CD4-positive, alpha-beta T cell (primary cell): ENCODE data around the gene SEPTIN10. TPM values are rescaled to one million over a fixed set of nuclear protein-coding genes. Genes with fewer than 3 reads are reported as not detected.

ENCODE experiments used
- ATAC-seq: fragments of 200-7000 bp; cut with Tn5 transposase; one replicate; pipeline ENCODE4 v1.10.0; 2022; ENCODE audit warnings: mild to moderate bottlenecking; ENCODE audit not compliant: poor library complexity
- CTCF ChIA-PET: fragments of 350-600 bp; sonication (Branson Sonifier 250); formaldehyde crosslinking; loops from one replicate; lab custom pipeline; 2021; ENCODE audit warnings: antibody characterized with exemption, inconsistent platforms; lab: Charles Lee
- POLR2A ChIA-PET: fragments of 350-600 bp; sonication (Branson Sonifier 250); formaldehyde crosslinking; loops from one replicate; lab custom pipeline; 2021; ENCODE audit warnings: antibody characterized with exemption, inconsistent platforms; lab: Charles Lee
- DNase-seq, 14 experiments: peaks; one replicate each; pipeline ENCODE4 v3.0.0-alpha.2; 2013 to 2020; ENCODE audit warnings: mixed read lengths in 2 of 14
- H3K27ac ChIP-seq, 2 donors: one replicate each; pipeline versions ENCODE4 v1.5.1 to v1.7.0; 2013; ENCODE audit warnings: low read length in 2 of 2, low read depth in 1 of 2, mild to moderate bottlenecking in 1 of 2
- H3K27me3 ChIP-seq, 2 experiments: 1 replicate in 1 of 2; 2 replicates in 1 of 2; pipeline versions ENCODE4 v1.6.1 to v1.7.0; 2013; ENCODE audit warnings: low read length in 2 of 2, control low read depth in 1 of 2, mild to moderate bottlenecking in 1 of 2, moderate library complexity in 1 of 2; ENCODE audit not compliant: insufficient read depth in 2 of 2, control insufficient read depth in 1 of 2
- H3K36me3 ChIP-seq: one replicate; pipeline ENCODE4 v1.6.1; 2013; ENCODE audit warnings: low read length, control low read depth; ENCODE audit not compliant: insufficient read depth
- H3K4me1 ChIP-seq: one replicate; pipeline ENCODE4 v1.6.1; 2013; ENCODE audit warnings: low read length, control low read depth; ENCODE audit not compliant: insufficient read depth
- H3K4me3 ChIP-seq: one replicate; pipeline ENCODE4 v1.5.1; 2013; ENCODE audit warnings: mild to moderate bottlenecking, low read length, moderate library complexity
- H3K9me3 ChIP-seq, 2 experiments: 1 replicate in 1 of 2; 2 replicates in 1 of 2; pipeline versions ENCODE4 v1.6.1 to v1.7.0; 2013; ENCODE audit warnings: low read length in 2 of 2, mild to moderate bottlenecking in 2 of 2, control low read depth in 1 of 2, moderate library complexity in 1 of 2; ENCODE audit not compliant: control insufficient read depth in 1 of 2, insufficient read depth in 1 of 2
- H3K27ac Mint-ChIP-seq: one replicate; pipeline ENCODE4 v1.8.0; 2020; ENCODE audit warnings: mixed read lengths
- H3K27me3 Mint-ChIP-seq: one replicate; pipeline ENCODE4 v1.8.0; 2021; ENCODE audit warnings: mixed read lengths
- H3K36me3 Mint-ChIP-seq: one replicate; pipeline ENCODE4 v1.8.0; 2021; ENCODE audit warnings: low read depth, mixed read lengths
- H3K4me1 Mint-ChIP-seq: one replicate; pipeline ENCODE4 v1.8.0; 2021; ENCODE audit warnings: low read depth, mixed read lengths
- H3K4me3 Mint-ChIP-seq: one replicate; pipeline ENCODE4 v1.8.0; 2020; ENCODE audit warnings: mild to moderate bottlenecking, mixed read lengths
- H3K9me3 Mint-ChIP-seq: one replicate; pipeline ENCODE4 v1.8.0; 2020; ENCODE audit warnings: mixed read lengths
- CTCF ChIP-seq: fragments of 200-600 bp; IDR thresholded peaks from one replicate; pipeline ENCODE4 v1.8.0; 2022; ENCODE audit warnings: antibody characterized with exemption, mild to moderate bottlenecking
- intact Hi-C, 2 experiments: fragments of 100-400 bp; cut with DNase I in 1 of 2; cut with micrococcal nuclease in 1 of 2; formaldehyde crosslinking; loops; one replicate each; pipeline versions ENCODE4 v1.15.1 to v1.9.0; 2023 to 2025; cut with DNase I, micrococcal nuclease
- total RNA-seq, 174 experiments: library from RNA in 2 of 174; stranded (reverse) in 2 of 174; gene quantifications; one replicate each; pipeline ENCODE4 v1.2.3 and lab custom pipeline; 2021 to 2026

The SEPTIN10 gene
- total RNA-seq, 2 experiments from 2014 or later = 2.0 to 2.6 TPM

DNA sequence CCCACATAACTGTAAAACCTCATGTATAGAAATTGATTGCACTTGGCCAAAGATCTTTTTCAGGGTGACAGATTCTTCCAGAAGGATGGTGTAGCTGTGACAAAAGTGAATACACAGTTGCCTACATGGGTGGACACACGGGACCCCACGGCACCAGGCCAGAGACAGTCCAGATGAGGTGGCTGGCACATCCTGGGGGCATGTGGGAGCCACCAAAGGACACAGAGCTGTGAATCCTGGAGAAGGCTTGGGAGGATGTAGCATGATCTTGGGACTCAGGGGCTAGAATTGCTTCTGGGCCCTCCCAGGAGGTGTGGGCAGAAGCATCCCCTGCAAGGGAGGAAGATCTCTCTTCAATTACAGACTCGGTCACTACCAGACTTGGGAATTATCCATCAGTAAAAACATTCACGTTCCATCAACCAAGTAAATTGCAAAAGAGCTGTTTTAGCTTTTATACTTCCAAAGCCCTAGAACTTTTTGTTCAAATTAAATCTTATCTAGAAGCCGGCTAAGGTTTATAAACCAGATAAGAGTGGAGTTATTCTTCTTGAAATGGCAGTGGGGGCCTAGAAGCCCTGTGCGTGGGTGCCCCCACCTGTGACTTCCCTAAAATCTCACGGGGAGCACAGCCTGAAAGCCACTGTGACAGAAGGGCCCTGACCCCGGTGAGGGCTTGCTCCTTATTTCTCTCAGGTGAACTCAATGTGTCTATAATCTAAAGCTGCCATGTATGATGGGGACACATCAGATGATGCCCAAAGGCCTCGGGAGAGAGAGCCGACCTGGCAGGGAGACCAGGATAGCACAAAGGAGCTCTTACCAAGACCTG lies 81.7 kb downstream of the SEPTIN10 start:
- no peak overlapping the region for H3K27ac Mint-ChIP-seq
- no peaks in the 10 kb centered on the region for H3K4me1 Mint-ChIP-seq
- no peaks in the 10 kb centered on the region for H3K9me3 Mint-ChIP-seq
- Histone ChIP-seq H3K4me1 (no peaks in the 10 kb centered on the region), H3K36me3 (no peaks in the 10 kb centered on the region), H3K4me3 (no peak overlapping the region), H3K27me3 (peaks cover 0 to 3% of the 10 kb centered on the region in 2 experiments), H3K9me3 (no peaks in the 10 kb centered on the region), H3K27ac (no peak overlapping the region)
- intact Hi-C loops = no loop called here
- H3K4me3 Mint-ChIP-seq = no peak overlapping the region
- H3K36me3 Mint-ChIP-seq = no peaks in the 10 kb centered on the region
- ChIA-PET CTCF (interaction anchor here (1.2 kb wide), 1 partner anchor 14 kb away, joined by 3 read pairs; no protein-coding TSS in a partner anchor), POLR2A (no interaction called here)
- H3K27me3 Mint-ChIP-seq = peaks cover 23% of the 10 kb centered on the region
- ATAC-seq = no peak
- DNase-seq = no peak
- no peak for TF ChIP-seq CTCF

- DNase-seq (no peak), ATAC-seq (no peak)
- H3K4me3 Mint-ChIP-seq = no peak overlapping the region
- H3K4me1 Mint-ChIP-seq = no peaks in the 10 kb centered on the region
- H3K36me3 Mint-ChIP-seq = no peaks in the 10 kb centered on the region
- Histone ChIP-seq H3K9me3 (no peaks in the 10 kb centered on the region), H3K27me3 (peaks cover 0 to 2% of the 10 kb centered on the region in 2 experiments), H3K4me3 (no peak overlapping the region), H3K27ac (no peak overlapping the region), H3K4me1 (no peaks in the 10 kb centered on the region), H3K36me3 (no peaks in the 10 kb centered on the region)
- no peak for TF ChIP-seq CTCF
- intact Hi-C loops = no loop called here
- peaks cover 17% of the 10 kb centered on the region for H3K27me3 Mint-ChIP-seq
- H3K27ac Mint-ChIP-seq = no peak overlapping the region
- POLR2A ChIA-PET = no interaction called here
- no peaks in the 10 kb centered on the region for H3K9me3 Mint-ChIP-seq
- CTCF ChIA-PET = no interaction called here
Observed at GRCh38 chr2:109531221-109531620, 82.5 kb downstream of the SEPTIN10 start.

DNA sequence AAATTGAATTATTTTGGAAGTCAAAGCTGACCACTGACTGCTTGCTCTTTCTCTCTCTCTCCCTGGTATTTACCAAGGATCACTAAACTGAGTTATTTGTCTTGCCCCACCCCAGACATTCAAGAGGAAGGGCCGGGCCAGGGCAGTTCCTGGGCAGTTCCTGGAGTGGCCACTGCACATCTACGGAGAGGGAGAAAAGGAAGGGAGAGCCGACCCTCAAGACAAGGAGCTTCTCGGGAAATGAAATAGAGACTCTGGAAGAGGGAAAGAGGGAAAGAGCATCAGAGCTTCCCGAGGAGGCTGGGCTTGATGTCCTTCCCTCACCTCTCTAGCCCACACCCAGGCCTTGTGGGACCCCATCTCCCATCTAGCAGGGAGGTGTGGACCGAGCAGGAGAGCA lies 83.1 kb downstream of the SEPTIN10 start:
- H3K27ac Mint-ChIP-seq = no peak overlapping the region

More for the DNA sequence above, 83.1 kb downstream of the SEPTIN10 start:
- Histone ChIP-seq H3K4me3 (no peak overlapping the region), H3K4me1 (no peaks in the 10 kb centered on the region), H3K27ac (no peak overlapping the region), H3K36me3 (no peaks in the 10 kb centered on the region), H3K27me3 (no peaks in the 10 kb centered on the region), H3K9me3 (no peaks in the 10 kb centered on the region)
- no peak for DNase-seq
- ChIA-PET CTCF (no interaction called here), POLR2A (no interaction called here)
- H3K36me3 Mint-ChIP-seq = no peaks in the 10 kb centered on the region
- no peak for ATAC-seq
- no peak overlapping the region for H3K4me3 Mint-ChIP-seq
- intact Hi-C loops = no loop called here
- no peaks in the 10 kb centered on the region for H3K9me3 Mint-ChIP-seq
- no peaks in the 10 kb centered on the region for H3K4me1 Mint-ChIP-seq
- peaks cover 17% of the 10 kb centered on the region for H3K27me3 Mint-ChIP-seq
- TF ChIP-seq CTCF = no peak
